ENCODE results near the gene ASAP2. TPM values are rescaled to one million over a fixed set of nuclear protein-coding genes. Genes with fewer than 3 reads are reported as not detected.

The ASAP2 gene
- total RNA-seq, 1 donor from 2014 or later = 10.0 TPM

DNA sequence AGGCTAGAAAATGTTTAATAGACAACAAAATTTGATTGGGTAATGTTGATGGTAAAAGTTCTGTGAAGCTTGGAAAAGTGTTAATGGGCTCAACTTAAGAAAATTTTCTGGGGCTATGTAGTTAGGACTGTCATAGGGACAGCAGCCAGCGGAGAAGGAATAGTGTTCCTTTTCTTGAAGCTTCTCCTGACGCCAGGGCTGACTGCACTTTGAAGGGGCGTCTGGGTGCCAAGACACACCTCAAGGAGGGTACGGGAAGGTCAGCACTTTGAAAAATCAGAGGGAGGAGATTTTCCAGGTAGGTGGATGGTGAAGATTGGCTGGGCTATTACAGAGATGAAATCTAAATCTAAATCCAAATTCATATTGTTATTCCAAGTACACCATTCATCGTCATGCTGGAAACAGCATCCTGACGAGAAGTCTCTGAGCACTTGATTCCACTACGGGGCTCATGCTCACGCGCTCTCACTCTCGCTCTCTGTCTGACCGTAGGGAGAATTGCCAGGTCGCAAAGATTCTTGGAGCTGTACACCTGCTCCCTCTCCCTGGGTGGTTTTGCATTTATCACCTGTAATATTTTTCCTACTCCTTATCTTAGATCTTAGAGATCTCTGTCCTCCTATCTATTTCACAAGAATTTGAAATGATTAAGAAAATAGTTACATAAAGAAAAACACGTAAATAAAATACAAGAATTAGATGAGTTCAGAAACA is 125.7 kb downstream of the ASAP2 start:
- DNase-seq = no peak
- peaks cover 12% of the 10 kb centered on the region for H3K36me3 ChIP-seq

GRCh38 chr2:9332853-9333245 is 126.2 kb downstream of the ASAP2 start:
- peaks cover 12% of the 10 kb centered on the region for H3K36me3 ChIP-seq
- H3K27me3 ChIP-seq (ENCODE audit: low read depth) = no peaks in the 10 kb centered on the region
- DNase-seq = no peak
- no peaks in the 10 kb centered on the region for H3K9me3 ChIP-seq (replicated peaks)
- no peak for TF ChIP-seq CTCF (IDR thresholded peaks at IDR 0.05; ENCODE audit: borderline replicate concordance)
- H3K4me1 ChIP-seq = peaks cover 63% of the 10 kb centered on the region
- intact Hi-C loops (cut with micrococcal nuclease) = loop anchor here (2.0 to 5.0 kb wide), 2 partner anchors 126 to 190 kb away; partner anchors contain the start of gene ASAP2
- no peak overlapping the region for H3K27ac ChIP-seq (replicated peaks)
- no peak overlapping the region for H3K4me3 ChIP-seq

More for the DNA sequence above, 125.7 kb downstream of the ASAP2 start:
- Histone ChIP-seq H3K4me3 (no peak overlapping the region), H3K27me3 (ENCODE audit: low read depth) (no peaks in the 10 kb centered on the region), H3K4me1 (peaks cover 66% of the 10 kb centered on the region), H3K27ac (replicated peaks) (no peak overlapping the region), H3K9me3 (replicated peaks) (no peaks in the 10 kb centered on the region)
- intact Hi-C loops (cut with micrococcal nuclease) = loop anchor here (2.0 to 5.0 kb wide), 2 partner anchors 125 to 189 kb away; partner anchors contain the start of gene ASAP2
- no peak for TF ChIP-seq CTCF (IDR thresholded peaks at IDR 0.05; ENCODE audit: borderline replicate concordance)

DNA sequence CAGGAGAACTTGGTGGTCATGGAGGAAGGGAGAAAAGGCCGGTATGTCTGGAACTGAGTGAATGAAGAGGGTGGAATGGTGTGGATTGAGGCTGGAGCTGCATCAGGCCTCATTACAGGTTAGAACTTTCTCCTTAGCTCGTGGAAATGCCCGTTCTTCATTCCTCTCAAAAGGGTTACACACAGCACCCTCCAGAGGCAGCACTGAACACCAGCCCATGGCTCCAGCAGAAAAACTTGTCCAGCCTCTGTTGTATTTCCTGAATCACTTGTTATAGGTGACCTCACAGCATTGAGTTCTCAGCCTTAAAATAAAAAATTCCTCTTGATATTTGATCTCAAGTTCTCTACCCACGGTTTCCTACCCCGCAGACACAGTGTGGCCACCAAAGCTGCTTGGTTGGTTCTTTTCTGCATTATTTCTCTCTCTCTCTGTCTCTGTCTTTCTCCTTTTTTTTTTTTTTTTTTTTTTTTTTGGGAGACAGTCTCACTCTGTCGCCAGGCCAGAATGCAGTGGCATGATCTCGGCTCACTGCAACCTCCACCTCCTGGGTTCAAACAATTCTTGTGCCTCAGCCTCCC is 127.1 kb downstream of the ASAP2 start:
- intact Hi-C loops (cut with micrococcal nuclease) = loop anchor here (2.0 to 5.0 kb wide), 2 partner anchors 126 to 191 kb away; partner anchors contain the start of gene ASAP2
- H3K4me3 ChIP-seq = no peak overlapping the region
- peak; percentile 29 for DNase-seq
- H3K27me3 ChIP-seq (ENCODE audit: low read depth) = no peaks in the 10 kb centered on the region
- TF ChIP-seq CTCF (IDR thresholded peaks at IDR 0.05; ENCODE audit: borderline replicate concordance) = peak; percentile 80
- H3K36me3 ChIP-seq = peaks cover 12% of the 10 kb centered on the region
- no peaks in the 10 kb centered on the region for H3K9me3 ChIP-seq (replicated peaks)
- peaks cover 54% of the 10 kb centered on the region for H3K4me1 ChIP-seq
- peak overlapping the region; percentile 37 for H3K27ac ChIP-seq (replicated peaks)

GRCh38 chr2:9334761-9335160 is 128.1 kb downstream of the ASAP2 start:
- Histone ChIP-seq H3K4me3 (no peak overlapping the region), H3K9me3 (replicated peaks) (no peaks in the 10 kb centered on the region), H3K4me1 (peaks cover 44% of the 10 kb centered on the region), H3K36me3 (peaks cover 12% of the 10 kb centered on the region), H3K27me3 (ENCODE audit: low read depth) (no peaks in the 10 kb centered on the region), H3K27ac (replicated peaks) (no peak overlapping the region)
- TF ChIP-seq CTCF (IDR thresholded peaks at IDR 0.05; ENCODE audit: borderline replicate concordance) = no peak
- intact Hi-C loops (cut with micrococcal nuclease) = loop anchor here (5.0 kb wide), 1 partner anchor 127 kb away; the partner anchor contains the start of gene ASAP2
- no peak for DNase-seq

- no peak for TF ChIP-seq CTCF (IDR thresholded peaks at IDR 0.05; ENCODE audit: borderline replicate concordance)
- H3K4me3 ChIP-seq = no peak overlapping the region
- no peaks in the 10 kb centered on the region for H3K9me3 ChIP-seq (replicated peaks)
- no peak overlapping the region for H3K27ac ChIP-seq (replicated peaks)
- intact Hi-C loops (cut with micrococcal nuclease) = no loop called here
- no peaks in the 10 kb centered on the region for H3K27me3 ChIP-seq (ENCODE audit: low read depth)
- DNase-seq = no peak
- peaks cover 12% of the 10 kb centered on the region for H3K36me3 ChIP-seq
- peaks cover 37% of the 10 kb centered on the region for H3K4me1 ChIP-seq
Measured at GRCh38 chr2:9335322-9335832, 128.8 kb downstream of the ASAP2 start.
